Measurements from ENCODE around the gene RIMBP2.

RIMBP2 gene

GRCh38 chr12:130606231-130606630 lies 109.9 kb downstream of the RIMBP2 start:
- in situ Hi-C loops (cut with HindIII; ENCODE audit: low sequenced_read_pairs), result no loop called here
- DNase-seq (ENCODE audit: low read depth), result no peak
- TF ChIP-seq, protein P1, sequence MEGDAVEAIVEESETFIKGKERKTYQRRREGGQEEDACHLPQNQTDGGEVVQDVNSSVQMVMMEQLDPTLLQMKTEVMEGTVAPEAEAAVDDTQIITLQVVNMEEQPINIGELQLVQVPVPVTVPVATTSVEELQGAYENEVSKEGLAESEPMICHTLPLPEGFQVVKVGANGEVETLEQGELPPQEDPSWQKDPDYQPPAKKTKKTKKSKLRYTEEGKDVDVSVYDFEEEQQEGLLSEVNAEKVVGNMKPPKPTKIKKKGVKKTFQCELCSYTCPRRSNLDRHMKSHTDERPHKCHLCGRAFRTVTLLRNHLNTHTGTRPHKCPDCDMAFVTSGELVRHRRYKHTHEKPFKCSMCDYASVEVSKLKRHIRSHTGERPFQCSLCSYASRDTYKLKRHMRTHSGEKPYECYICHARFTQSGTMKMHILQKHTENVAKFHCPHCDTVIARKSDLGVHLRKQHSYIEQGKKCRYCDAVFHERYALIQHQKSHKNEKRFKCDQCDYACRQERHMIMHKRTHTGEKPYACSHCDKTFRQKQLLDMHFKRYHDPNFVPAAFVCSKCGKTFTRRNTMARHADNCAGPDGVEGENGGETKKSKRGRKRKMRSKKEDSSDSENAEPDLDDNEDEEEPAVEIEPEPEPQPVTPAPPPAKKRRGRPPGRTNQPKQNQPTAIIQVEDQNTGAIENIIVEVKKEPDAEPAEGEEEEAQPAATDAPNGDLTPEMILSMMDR (IDR thresholded peaks at IDR 0.05; ENCODE audit: low read depth, low read length, missing control alignments), result no peak
- no peak overlapping the region for H3K4me3 ChIP-seq (ENCODE audit: low read depth, low read length)

- in situ Hi-C loops (cut with HindIII; ENCODE audit: low sequenced_read_pairs), result no loop called here
- TF ChIP-seq, protein P1 (IDR thresholded peaks at IDR 0.05; ENCODE audit: low read depth, low read length, missing control alignments), result no peak
- H3K4me3 ChIP-seq (ENCODE audit: low read depth, low read length), result no peak overlapping the region
- DNase-seq (ENCODE audit: low read depth), result no peak
Measured at GRCh38 chr12:130603396-130603965, 112.6 kb downstream of the RIMBP2 start.

DNA sequence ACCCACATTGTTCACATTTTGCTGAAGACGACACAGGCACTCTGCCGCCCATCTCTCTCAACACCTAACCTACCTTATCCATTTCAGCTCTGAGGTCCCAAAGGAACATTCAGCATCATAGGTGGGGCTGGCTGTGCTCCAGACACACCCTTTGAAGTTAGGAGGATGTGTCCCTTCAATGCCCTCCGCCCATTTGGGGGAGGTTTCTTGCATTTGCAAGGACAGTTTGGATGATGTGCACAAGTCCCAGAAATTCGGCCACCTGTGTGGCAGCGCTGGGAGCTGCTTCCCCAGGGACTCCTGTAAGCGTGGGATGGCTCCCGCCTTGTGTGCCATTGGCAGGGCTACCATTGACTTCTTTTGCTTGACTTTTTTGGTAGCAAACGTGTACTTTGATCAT lies 113.8 kb downstream of the RIMBP2 start:
- no peak overlapping the region for H3K4me3 ChIP-seq (ENCODE audit: low read depth, low read length)
- TF ChIP-seq, protein P1 (IDR thresholded peaks at IDR 0.05; ENCODE audit: low read depth, low read length, missing control alignments), result no peak
- no peak for DNase-seq (ENCODE audit: low read depth)
- in situ Hi-C loops (cut with HindIII; ENCODE audit: low sequenced_read_pairs), result no loop called here

- no peak overlapping the region for H3K4me3 ChIP-seq (ENCODE audit: low read depth, low read length)
- in situ Hi-C loops (cut with HindIII; ENCODE audit: low sequenced_read_pairs), result no loop called here
- no peak for DNase-seq (ENCODE audit: low read depth)
Measured at GRCh38 chr12:130601327-130601726, 114.8 kb downstream of the RIMBP2 start.

GRCh38 chr12:130596241-130596640 lies 119.9 kb downstream of the RIMBP2 start:
- no peak for DNase-seq (ENCODE audit: low read depth)
- in situ Hi-C loops (cut with HindIII; ENCODE audit: low sequenced_read_pairs), result no loop called here
- TF ChIP-seq, protein P1 (IDR thresholded peaks at IDR 0.05; ENCODE audit: low read depth, low read length, missing control alignments), result no peak
- H3K4me3 ChIP-seq (ENCODE audit: low read depth, low read length), result no peak overlapping the region

More at GRCh38 chr12:130601327-130601726, 114.8 kb downstream of the RIMBP2 start:
- TF ChIP-seq, protein P1 (IDR thresholded peaks at IDR 0.05; ENCODE audit: low read depth, low read length, missing control alignments), result no peak

- in situ Hi-C loops (cut with HindIII; ENCODE audit: low sequenced_read_pairs), result no loop called here
- TF ChIP-seq, protein P1 (IDR thresholded peaks at IDR 0.05; ENCODE audit: low read depth, low read length, missing control alignments), result no peak
- DNase-seq (ENCODE audit: low read depth), result no peak
- no peak overlapping the region for H3K4me3 ChIP-seq (ENCODE audit: low read depth, low read length)
Measured at GRCh38 chr12:130595566-130595965, 120.5 kb downstream of the RIMBP2 start.
